Fibroblast of skin of back (primary cell): ENCODE measurements around the gene RRP7A. TPM values are rescaled to one million over a fixed set of nuclear protein-coding genes. Genes with fewer than 3 reads are reported as not detected.
"Not testable (repeated sequence)": the region's sequence is repeated elsewhere in the genome, so short reads cannot be mapped to it uniquely, and the experiment has no call there.

Source experiments
- DNase-seq: peaks from one replicate; pipeline ENCODE4 v3.0.0-alpha.2; 2013
- polyA plus RNA-seq, 2 experiments: library from polyadenylated mRNA; unstranded; fragments of 120-200 nt; gene quantifications; one replicate each; pipeline ENCODE4 v1.2.1, GENCODE V29; 2013; ENCODE audit not compliant: insufficient read length in 2 of 2

RRP7A gene
- 58.6 TPM for polyA plus RNA-seq (2013, experiment 1 of 2; ENCODE audit: insufficient read length)
- 34.1 TPM for polyA plus RNA-seq (2013, experiment 2 of 2; ENCODE audit: insufficient read length)

DNA sequence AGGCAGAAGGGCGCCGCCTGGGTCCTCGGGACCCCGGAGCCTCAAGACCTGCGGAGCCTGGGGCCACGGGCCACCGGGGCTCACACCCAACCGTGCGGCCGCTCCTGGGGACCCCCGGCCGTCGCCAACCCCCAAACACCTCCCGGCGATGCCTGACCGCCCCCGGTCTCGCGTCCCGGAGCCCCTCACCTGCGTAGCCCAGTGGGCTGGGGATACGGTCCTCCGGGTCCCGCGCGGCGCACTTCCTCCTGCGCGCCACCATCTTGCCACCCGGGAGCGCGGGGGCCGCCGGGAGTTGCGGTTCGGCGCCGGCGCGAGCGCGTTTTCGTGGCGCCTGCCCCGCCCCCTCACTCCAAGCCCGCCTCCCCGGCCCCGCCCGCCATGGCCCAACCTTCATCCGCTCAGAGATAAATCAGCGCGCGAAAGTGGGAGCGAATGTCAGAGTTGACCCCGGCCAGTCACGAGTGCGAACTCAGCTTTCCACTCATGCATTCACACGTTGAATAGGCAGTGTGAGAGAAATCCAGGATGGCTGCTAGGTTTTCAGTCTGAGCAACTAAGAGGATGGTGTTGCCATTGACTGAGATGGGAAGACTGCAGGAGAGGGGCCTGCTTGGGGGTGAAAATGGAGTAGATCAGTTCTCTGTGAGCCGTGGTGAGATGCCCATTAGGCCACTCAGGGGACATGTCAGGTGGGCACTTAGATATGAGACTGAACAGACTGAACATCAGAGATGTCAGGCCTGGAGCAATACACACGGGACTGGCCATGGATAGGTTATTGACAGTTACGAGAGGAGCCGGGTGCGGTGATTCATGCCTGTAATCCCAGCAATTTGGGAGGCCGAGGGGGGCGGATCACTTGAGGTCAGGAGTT, at the start of gene RRP7A:
Gene RRP7A (minus strand): TSS at position 272 of the 877 bp plus-strand sequence. CDS start 10 bp downstream, at position 262.
- DNase-seq = peak; percentile 69

DNA sequence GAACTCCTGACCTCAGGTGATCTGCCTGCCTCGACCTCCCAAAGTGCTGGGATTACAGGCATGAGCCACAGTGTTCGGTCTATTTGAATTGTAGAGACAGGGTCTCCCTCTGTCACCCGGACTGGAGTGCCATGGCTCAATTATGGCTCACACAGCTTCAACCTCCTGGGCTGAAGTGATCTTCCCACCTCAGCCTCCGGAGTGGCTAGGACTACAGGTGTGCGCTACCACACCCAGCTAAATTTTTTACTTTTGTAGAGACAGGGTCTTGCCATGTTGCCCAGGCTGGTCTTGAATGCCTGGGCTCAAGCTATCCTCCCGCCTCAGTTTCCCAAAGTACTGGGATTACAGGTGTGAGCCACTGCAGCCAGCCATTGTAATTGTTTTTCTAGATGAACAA, 48.4 kb upstream of the RRP7A start:
- not testable (repeated sequence) for DNase-seq

DNA sequence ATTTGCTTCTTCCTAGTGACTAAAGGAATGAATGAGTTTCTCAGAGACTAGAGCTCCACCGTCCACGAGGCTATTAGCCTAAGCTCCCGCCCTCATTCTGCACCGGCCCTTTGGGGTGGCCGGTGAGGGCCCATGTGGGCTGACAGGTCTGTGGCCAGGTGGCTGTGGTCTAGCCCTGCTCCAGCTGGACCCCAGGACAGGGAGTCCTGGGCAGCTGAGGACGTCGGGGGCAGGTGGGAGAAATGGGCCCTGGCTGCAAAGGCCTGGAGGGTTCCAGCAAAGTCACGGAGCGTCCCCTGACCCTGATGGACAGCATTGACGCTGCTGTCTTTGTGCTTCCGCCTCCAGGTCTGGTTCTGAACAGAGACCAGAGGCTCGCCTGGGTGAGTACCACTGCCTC, 46.4 kb upstream of the RRP7A start:
- no peak for DNase-seq

- DNase-seq = no peak
Observed at GRCh38 chr22:42564699-42565098, 45.1 kb upstream of the RRP7A start.

DNA sequence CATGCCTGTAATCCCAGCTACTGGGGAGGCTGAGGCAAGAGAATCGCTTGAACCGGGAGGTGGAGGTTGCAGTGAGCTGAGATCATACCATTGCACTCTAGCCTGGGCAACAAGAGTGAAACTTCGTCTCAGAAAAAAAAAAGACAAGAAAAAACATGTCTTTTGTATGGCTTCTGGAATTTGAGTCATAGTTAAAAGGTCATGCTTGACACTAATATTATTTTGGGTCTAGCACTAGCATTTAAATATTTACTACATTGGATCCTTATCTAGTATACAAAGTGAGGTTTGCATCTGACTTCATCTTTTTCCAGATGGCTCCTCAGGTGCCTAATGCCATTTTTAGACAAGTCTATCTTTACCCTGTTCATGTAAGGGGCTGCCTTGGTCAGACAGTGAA, 44.3 kb upstream of the RRP7A start:
- DNase-seq = not testable (repeated sequence)

GRCh38 chr22:42562684-42563083, 43.1 kb upstream of the RRP7A start:
- DNase-seq = no peak

- DNase-seq = no peak
Observed at GRCh38 chr22:42562279-42562678, 42.7 kb upstream of the RRP7A start.

DNA sequence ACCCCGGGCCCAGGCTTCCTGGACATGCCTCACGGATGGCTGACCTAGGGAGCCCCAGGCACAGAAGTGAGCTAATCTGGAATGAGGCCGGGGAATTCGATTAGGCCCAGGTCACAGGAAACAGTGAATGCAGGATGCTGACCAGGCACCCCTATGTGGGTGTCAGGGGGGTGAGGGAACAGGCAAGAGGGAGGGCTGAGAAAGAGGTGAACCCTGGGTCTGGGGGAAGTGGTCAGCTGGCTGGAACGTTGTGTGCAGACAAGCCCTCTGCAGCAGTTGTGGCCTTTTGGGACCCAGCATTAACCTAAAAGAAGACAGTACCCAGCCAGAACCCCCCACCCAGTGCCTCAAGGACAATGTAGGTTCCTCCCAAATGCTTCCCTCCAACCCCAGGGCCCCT, 42.3 kb upstream of the RRP7A start:
- DNase-seq = no peak

DNA sequence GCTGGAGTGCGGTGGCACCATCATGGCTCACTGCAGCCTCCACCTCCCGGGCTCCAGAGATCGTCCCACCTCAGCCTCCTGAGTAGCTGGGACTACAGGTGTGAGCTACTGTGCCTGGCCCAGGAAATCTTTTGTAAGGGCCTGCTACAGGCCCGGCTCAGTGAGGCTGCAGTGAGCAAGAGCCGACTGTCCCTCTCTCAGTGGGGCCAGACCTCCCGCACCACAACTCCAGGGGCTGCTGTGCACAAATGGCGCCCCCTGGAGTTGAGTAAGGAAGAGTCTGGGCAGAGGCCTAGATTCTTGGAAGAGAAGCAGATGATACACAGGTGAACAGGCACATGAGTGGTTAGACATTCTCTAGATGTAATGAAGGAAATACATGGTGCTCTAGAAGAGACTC, 41.2 kb upstream of the RRP7A start:
- DNase-seq = peak; percentile 20

DNA sequence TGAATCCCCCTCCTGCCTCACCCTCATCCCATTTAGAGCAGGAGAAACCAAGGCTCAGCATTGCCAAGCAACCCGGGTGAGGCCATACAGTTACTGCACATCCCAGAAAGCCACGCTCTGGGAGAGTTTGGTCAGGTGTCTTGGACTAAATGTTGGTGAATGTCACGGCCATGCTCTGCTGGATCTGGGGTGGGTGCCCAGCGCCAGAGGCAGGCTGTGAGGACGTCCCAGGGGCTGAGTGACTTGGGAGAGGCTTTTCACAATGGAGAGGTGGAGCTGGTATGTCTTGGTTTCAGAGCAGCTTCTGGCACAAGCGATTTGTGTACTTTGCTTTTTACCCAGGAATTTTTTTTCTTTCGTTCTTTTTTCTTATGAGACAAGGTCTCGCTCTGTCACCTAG, 40.8 kb upstream of the RRP7A start:
- DNase-seq = no peak

GRCh38 chr22:42553475-42554361, 34.1 kb upstream of the RRP7A start, which contains the start of gene SERHL2:
TSS of gene SERHL2 (plus strand) at chr22:42553956. CDS start at chr22:42554021, 65 bp downstream.
- DNase-seq = peak; percentile 77

GRCh38 chr22:42552294-42552647, 32.7 kb upstream of the RRP7A start:
- DNase-seq = not testable (repeated sequence)

DNA sequence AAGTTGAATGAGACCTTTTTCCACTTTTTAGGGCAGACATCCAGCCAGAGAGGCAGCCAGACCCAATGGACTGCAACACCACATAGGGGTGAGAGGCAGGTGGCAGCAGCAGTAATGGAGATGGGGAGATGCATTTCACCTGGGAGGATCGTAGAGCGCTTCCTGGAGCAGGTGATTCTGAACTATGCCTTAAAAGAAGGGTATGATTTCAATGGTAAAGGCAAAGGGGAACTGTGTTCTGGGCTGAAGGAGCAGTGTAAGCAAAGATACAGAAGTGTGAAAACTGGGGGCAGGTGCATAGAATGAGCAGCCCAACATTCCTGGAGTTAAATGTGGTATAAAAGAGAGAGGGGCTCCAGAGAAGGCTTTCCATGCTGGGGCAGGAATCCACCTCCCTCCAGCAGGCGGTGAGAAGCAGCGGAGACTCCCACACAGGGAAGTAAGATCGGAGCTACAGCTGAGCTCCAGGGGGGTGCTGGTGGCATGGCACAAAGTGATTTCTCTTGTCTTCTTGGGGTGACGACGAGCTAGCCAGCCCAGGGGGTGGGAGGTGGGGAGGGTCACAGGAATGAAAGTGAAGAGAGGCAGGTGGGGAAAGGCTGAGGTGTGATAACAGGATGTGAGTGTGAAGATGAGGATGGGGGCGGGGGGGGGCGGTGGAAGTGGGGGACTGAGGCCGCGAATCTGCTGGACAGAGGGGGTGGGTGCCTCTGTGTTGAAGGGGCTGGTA, 29.9 kb upstream of the RRP7A start:
- DNase-seq = no peak

DNA sequence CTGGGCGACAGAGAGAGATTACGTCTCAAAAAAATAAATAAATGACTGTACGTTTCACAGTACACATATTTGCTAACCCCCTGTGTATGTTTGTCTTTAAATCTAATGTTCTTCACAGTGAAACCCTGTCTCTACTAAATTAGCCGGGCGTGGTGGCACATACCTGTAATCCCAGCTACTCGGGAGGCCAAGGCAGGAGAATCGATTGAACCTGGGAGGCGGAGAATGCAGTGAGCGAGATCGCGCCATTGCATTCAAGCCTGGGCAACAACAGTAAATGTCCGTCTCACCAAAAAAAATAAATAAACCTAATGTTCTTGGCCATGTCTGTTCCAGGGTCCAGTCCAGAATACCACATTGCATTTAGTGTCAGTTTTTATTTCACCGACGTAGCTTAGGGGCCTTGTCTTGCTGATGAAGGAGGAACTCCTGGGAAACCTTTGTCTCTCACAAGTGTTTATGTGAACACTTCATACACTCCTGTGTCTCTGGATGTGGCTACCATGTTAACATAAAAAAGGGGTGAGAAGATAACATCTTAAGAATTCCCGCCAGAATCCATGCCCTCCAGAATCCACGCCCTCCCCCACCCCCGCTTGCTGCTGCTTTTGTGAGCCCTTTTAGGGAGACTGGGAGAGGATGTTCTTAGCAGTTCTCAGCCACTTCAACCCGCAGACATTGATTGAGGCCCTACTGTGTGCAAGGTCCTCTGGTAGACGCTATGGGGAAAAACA, 29.2 kb upstream of the RRP7A start:
- DNase-seq = no peak

DNA sequence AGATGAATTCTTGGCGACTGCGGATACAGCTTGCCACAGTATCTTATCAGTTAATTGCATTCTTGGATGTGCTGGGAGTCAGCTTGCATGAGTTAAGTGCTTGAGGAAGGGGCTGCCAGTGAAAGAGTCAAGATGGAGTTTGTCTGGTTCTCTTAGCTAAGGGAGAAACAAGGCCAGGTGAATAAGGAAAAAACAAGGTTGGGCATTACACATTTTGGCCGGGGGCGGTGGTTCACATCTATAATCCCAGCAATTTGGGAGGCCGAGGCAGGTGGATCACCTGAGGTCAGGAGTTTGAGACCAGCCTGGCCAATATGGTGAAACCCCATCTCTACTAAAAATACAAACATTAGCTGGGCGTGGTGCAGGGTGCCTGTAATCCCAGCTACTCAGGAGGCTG, 28.5 kb upstream of the RRP7A start:
- not testable (repeated sequence) for DNase-seq

DNA sequence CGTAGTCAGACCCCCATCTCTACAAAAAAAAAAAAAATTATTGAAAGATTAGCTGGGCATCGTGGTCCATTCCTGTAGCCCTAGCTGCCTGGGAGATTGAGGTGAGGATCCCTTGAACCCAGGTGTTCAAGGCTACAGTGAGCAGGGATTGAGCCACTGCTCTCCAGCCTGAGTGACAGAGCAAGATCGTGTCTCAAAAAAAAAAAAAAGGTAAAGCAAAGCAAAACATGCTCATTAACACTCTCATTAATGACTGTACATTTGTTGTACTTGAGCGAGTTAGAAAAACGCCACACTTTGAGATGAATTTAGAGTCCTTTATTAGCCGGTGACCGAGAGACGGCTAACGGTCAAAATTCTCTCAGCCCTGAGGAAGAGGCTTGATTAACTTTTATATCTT, 28.0 kb upstream of the RRP7A start:
- DNase-seq = no peak

GRCh38 chr22:42544686-42545085, 25.1 kb upstream of the RRP7A start:
- peak; percentile 18 for DNase-seq

DNA sequence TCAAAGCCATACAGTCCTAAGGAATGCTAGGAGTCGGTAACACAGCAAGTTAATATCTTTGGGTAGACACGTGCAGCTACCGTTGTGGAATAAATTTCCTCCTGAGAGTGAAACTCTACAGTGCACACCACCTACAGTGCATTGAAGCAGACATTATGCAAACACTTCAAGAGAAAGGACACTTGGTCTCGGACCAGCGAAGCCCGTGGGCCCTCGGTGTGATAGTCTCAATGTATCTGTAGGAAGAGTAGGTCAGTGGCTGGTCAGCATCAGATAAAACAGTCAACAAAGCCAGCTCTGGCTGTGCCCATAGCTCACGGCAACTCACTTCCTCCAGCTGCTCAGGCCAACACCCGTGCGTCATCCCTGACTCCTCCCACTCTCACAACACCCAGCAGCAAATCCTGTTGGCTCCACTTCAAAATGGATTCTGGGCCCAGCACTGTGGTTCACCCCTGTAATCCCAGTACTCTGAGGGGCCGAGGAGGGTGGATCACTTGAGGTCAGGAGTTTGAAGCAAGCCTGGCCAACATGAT, 19.7 kb upstream of the RRP7A start:
- not testable (repeated sequence) for DNase-seq

- not testable (repeated sequence) for DNase-seq
Observed at GRCh38 chr22:42537199-42537831, 17.7 kb upstream of the RRP7A start.

- DNase-seq = not testable (repeated sequence)
Observed at GRCh38 chr22:42536634-42537033, 17.0 kb upstream of the RRP7A start.

DNA sequence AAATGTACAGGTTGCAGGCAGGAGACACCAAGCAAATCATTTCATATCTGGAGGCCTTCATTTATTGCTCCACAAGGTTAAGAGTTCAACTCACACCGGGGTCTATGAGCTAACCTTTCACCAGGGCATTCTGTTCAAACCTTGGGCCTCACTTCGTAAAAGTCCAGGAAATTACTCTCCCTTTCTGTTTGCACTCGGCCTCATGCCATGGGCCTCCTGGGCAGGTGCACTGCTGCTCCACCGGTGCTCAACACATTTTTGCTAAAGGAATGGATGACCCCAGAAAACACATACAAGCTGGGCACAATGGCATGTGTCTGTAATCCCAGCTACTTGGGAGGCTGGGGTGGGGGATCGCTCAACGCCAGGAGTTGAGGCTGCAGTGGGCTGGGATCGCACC, 16.6 kb upstream of the RRP7A start:
- no peak for DNase-seq
